Transverse colon (tissue), 4 donors: ENCODE data around the gene PRPF6. TPM values are rescaled to one million over a fixed set of nuclear protein-coding genes. Genes with fewer than 3 reads are reported as not detected.

Source experiments
- DNase-seq: peaks from one replicate; pipeline ENCODE4 v3.0.0-alpha.2; 2019
- H3K27ac ChIP-seq, 4 donors: fragments of 200-600 bp; sonication (generic); 2 replicates each; pipeline ENCODE4 v1.5.1; 2016 to 2018; ENCODE audit warnings: inconsistent platforms in 4 of 4
- H3K27me3 ChIP-seq: fragments of 200-600 bp; sonication (generic); 2 replicates; pipeline ENCODE4 v1.5.1; 2017; ENCODE audit warnings: inconsistent platforms
- H3K36me3 ChIP-seq, 4 donors: fragments of 200-600 bp; sonication (generic); 2 replicates each; pipeline ENCODE4 v1.5.1; 2017 to 2019; ENCODE audit warnings: inconsistent platforms in 4 of 4
- H3K4me1 ChIP-seq, 4 donors: fragments of 200-600 bp; sonication (generic); 2 replicates each; pipeline ENCODE4 v1.5.1; 2017 to 2020; ENCODE audit warnings: inconsistent platforms in 4 of 4
- H3K4me3 ChIP-seq, 4 donors: fragments of 200-600 bp; sonication (generic); 1 replicate in 1 of 4; 2 replicates in 3 of 4; pipeline versions ENCODE4 v1.5.1 to v1.6.1; 2017 to 2019; ENCODE audit warnings: inconsistent platforms in 4 of 4
- H3K9me3 ChIP-seq, 2 donors: fragments of 200-600 bp; sonication (generic); 2 replicates each; pipeline ENCODE4 v1.5.1; 2017 to 2019; ENCODE audit warnings: inconsistent platforms in 2 of 2
- CTCF ChIP-seq, 5 experiments: fragments of 200-600 bp in 3 of 5; fragments of 450-650 bp in 2 of 5; sonication (generic) in 3 of 5; IDR thresholded peaks; 1 replicate in 2 of 5; 2 replicates in 3 of 5; pipeline ENCODE4 v1.5.1; 2016 to 2017; ENCODE audit warnings: antibody characterized with exemption in 5 of 5, inconsistent platforms in 3 of 5, mild to moderate bottlenecking in 2 of 5, moderate library complexity in 1 of 5
- EP300 ChIP-seq: sonication (generic); formaldehyde crosslinking; IDR thresholded peaks from one replicate; pipeline ENCODE4 v1.6.1; 2017; ENCODE audit warnings: antibody characterized with exemption, low read depth
- POLR2A ChIP-seq: fragments of 450-650 bp; IDR thresholded peaks from one replicate; pipeline ENCODE4 v1.6.1; 2016; ENCODE audit warnings: antibody characterized with exemption, mild to moderate bottlenecking, moderate library complexity
- POLR2AphosphoS5 ChIP-seq, 3 donors: sonication (generic); formaldehyde crosslinking; IDR thresholded peaks; one replicate each; pipeline ENCODE4 v1.6.1; 2016; ENCODE audit warnings: antibody characterized with exemption in 3 of 3
- WGBS, 2 donors: methylation state at CpG; one replicate each; pipeline ENCODE4 v1.1.5; 2018; ENCODE audit warnings: low coverage in 1 of 2; 5-methylcytosine and 5-hydroxymethylcytosine counted together
- in situ Hi-C, 4 donors: fragments of 200-750 bp; cut with MboI; loops; one replicate each; pipeline versions ENCODE4 v1.15.0 to v1.15.1; 2017; ENCODE audit warnings: low sequenced_read_pairs in 3 of 4, low pct_ligation_motif_present in 1 of 4, low pct_unique_long_range_greater_than_20kb in 1 of 4
- intact Hi-C: fragments of 100-400 bp; cut with DNase I; formaldehyde crosslinking; loops from one replicate; pipeline ENCODE4 v1.15.1; 2023; ENCODE audit warnings: low total_unique reads
- total RNA-seq, 4 donors: library from RNA; depleted of rRNA; stranded (reverse); fragments of >200 nt; gene quantifications; one replicate each; pipeline ENCODE4 v1.1.0, GENCODE V29; 2016

The PRPF6 gene
- total RNA-seq, 4 donors from 2014 or later: 29.2 to 55.7 (median 51.8) TPM

- TF ChIP-seq EP300 (no peak), POLR2AphosphoS5 (IDR thresholded peaks at IDR 0.05) (no peak), POLR2A (no peak), CTCF (IDR thresholded peaks at IDR 0.05) (no peak)
Measured at GRCh38 chr20:64015635-64016034, 34.7 kb downstream of the PRPF6 start.

GRCh38 chr20:64021124-64021975, 40.4 kb downstream of the PRPF6 start:
- Histone ChIP-seq H3K4me3 (no peak overlapping the region), H3K36me3 (peaks cover 0 to 55% (median 25%) of the 10 kb centered on the region in 4 donors), H3K9me3 (no peaks in the 10 kb centered on the region), H3K27ac (no peak overlapping the region), H3K27me3 (no peaks in the 10 kb centered on the region), H3K4me1 (peaks cover 9 to 14% (median 14%) of the 10 kb centered on the region in 4 donors)
- in situ Hi-C loops (no loop called here), intact Hi-C loops (no loop called here)
- 83 to 84% methylated on average over 1 to 35 of the region's 36 CpGs for WGBS, 2 donors
- no peak for DNase-seq
- TF ChIP-seq POLR2A (no peak), EP300 (no peak), POLR2AphosphoS5 (IDR thresholded peaks at IDR 0.05) (no peak)

More at GRCh38 chr20:64015635-64016034, 34.7 kb downstream of the PRPF6 start:
- Histone ChIP-seq H3K27ac (no peak overlapping the region), H3K4me3 (no peak overlapping the region), H3K27me3 (no peaks in the 10 kb centered on the region), H3K4me1 (no peaks in the 10 kb centered on the region), H3K36me3 (peaks cover 0 to 68% (median 35%) of the 10 kb centered on the region in 4 donors), H3K9me3 (no peaks in the 10 kb centered on the region)
- WGBS, 2 donors: 64 to 83% methylated on average over 2 of the region's 2 CpGs
- in situ Hi-C loops: no loop called here
- DNase-seq: no peak
- intact Hi-C loops: no loop called here

- Histone ChIP-seq H3K27ac (no peak overlapping the region), H3K4me1 (peaks cover 9 to 14% (median 14%) of the 10 kb centered on the region in 4 donors), H3K27me3 (no peaks in the 10 kb centered on the region), H3K4me3 (no peak overlapping the region), H3K9me3 (no peaks in the 10 kb centered on the region), H3K36me3 (peaks cover 0 to 57% (median 25%) of the 10 kb centered on the region in 4 donors)
- WGBS, 2 donors: 96 to 100% methylated on average over 1 to 17 of the region's 17 CpGs
- DNase-seq: no peak
- no peak for TF ChIP-seq POLR2A
- TF ChIP-seq POLR2AphosphoS5 (IDR thresholded peaks at IDR 0.05): no peak
- TF ChIP-seq EP300: no peak
- no peak for TF ChIP-seq CTCF (IDR thresholded peaks at IDR 0.05)
- intact Hi-C loops (no loop called here), in situ Hi-C loops (no loop called here)
Measured at GRCh38 chr20:64022671-64023360, 41.9 kb downstream of the PRPF6 start.

- peaks cover 9 to 14% (median 14%) of the 10 kb centered on the region in 4 donors for H3K4me1 ChIP-seq
- peaks cover 0 to 57% (median 25%) of the 10 kb centered on the region in 4 donors for H3K36me3 ChIP-seq
- H3K4me3 ChIP-seq: no peak overlapping the region
- intact Hi-C loops (no loop called here), in situ Hi-C loops (no loop called here)
- no peaks in the 10 kb centered on the region for H3K9me3 ChIP-seq
- no peak for DNase-seq
- H3K27me3 ChIP-seq: no peaks in the 10 kb centered on the region
- 61 to 74% methylated on average over 5 to 15 of the region's 15 CpGs for WGBS, 2 donors
- H3K27ac ChIP-seq: no peak overlapping the region
- no peak for TF ChIP-seq POLR2A
- TF ChIP-seq CTCF (IDR thresholded peaks at IDR 0.05): no peak
- no peak for TF ChIP-seq EP300
- no peak for TF ChIP-seq POLR2AphosphoS5 (IDR thresholded peaks at IDR 0.05)
Measured at GRCh38 chr20:64023361-64024140, 42.6 kb downstream of the PRPF6 start.
